Measurements from ENCODE around the gene HEXD. TPM values are rescaled to one million over a fixed set of nuclear protein-coding genes. Genes with fewer than 3 reads are reported as not detected.

HEXD gene
- total RNA-seq, 2 experiments from 2014 or later: 21.7 to 26.0 TPM

DNA sequence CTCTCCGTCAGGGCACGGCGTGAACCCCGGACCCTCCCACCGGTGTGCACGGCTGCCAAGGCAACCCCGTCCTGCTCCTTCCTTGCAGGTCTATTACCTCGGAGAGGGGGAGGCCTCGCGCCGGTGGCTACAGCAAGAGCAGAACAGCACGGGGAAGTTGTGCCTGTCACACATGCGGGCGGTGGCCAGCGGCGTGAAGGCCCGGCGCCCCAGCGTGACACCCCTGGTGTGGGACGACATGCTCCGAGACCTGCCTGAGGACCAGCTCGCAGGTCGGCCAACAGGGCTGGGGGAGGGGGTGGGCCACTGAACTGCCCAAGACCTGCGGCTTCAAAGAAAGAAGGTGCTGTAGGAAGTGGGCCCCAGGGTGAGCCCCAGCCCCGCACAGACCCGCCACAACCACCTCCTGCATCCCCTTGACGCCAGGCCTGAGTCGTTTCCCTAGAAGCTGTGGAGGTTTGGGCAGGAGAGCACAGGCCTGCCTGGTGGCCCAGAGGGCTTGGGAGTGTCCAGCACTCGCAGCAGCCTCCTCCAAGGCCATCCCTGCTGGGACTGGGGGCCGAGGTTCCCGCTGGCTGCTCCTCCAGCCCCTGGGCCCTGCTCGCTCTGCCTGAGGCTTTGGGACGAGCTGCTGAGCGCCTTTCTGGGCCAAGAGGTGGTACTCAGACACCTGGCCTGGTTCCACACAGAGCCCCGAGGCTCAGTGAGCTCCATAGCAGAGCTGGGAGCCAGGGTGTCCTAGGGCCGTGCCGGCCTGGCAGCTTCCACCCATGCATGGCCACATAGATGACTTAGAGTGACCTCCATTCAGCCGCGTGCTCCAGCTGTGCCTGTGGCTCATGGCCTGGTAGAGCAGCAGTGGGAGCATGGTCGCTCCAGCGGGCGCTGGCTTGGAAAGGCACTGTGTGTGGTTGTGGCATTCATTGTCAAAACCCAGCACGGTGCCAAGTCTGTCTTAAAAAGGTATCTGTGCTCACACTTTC, 17.7 kb downstream of the HEXD start:
- intact Hi-C loops (cut with micrococcal nuclease): no loop called here
- POLR2A ChIA-PET: no interaction called here
- no peak for DNase-seq
- H3K27me3 Mint-ChIP-seq: no peaks in the 10 kb centered on the region
- H3K27ac Mint-ChIP-seq: no peak overlapping the region
- H3K9me3 Mint-ChIP-seq: no peaks in the 10 kb centered on the region
- H3K4me1 Mint-ChIP-seq (ENCODE audit: low read depth): peaks cover 10% of the 10 kb centered on the region
- H3K4me3 Mint-ChIP-seq: no peak overlapping the region
- CTCF ChIA-PET: no interaction called here
- H3K36me3 Mint-ChIP-seq: peaks cover 7% of the 10 kb centered on the region

DNA sequence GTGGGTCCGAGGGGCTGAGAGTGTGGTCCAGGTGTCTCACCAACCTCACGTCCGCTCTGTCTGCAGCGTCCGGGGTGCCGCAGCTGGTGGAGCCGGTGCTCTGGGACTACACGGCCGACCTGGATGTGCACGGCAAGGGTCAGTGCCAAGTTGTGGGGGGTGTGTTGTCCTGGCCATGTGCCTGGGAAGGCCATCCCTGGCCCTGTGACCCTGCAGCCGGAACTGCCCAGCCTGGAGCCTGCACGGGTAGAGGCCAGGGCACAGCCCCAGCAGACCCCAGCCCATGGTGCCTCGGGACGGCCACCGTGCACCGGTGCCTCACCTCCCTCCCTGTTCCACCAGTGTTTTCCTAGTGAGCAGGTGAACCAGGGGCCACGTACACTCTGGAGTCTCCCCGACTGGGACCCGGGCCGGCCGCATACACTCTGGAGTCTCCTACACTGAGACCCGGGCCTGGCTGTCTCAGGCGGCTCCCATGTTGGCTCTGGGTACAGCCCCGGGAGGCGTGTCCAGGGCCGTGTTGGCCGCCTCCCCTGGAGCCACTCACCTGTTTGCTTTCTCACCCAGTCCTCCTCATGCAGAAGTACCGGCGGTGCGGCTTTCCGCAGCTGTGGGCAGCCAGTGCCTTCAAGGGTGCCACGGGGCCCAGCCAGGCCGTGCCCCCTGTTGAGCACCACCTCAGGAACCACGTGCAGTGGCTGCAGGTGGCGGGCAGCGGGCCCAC, 18.6 kb downstream of the HEXD start:
- no peaks in the 10 kb centered on the region for H3K27me3 Mint-ChIP-seq
- no peak overlapping the region for H3K27ac Mint-ChIP-seq
- intact Hi-C loops (cut with micrococcal nuclease): no loop called here
- no peak overlapping the region for H3K4me3 Mint-ChIP-seq
- peaks cover 10% of the 10 kb centered on the region for H3K4me1 Mint-ChIP-seq (ENCODE audit: low read depth)
- ChIA-PET POLR2A (interaction anchor here (2.5 kb wide), 1 partner anchor 12 kb away, joined by 13 read pairs; no protein-coding TSS in a partner anchor), CTCF (interaction anchor here (1.0 kb wide), 1 partner anchor 12 kb away, joined by 3 read pairs; no protein-coding TSS in a partner anchor)
- H3K36me3 Mint-ChIP-seq: peaks cover 7% of the 10 kb centered on the region
- no peak for DNase-seq
- no peaks in the 10 kb centered on the region for H3K9me3 Mint-ChIP-seq

- no peaks in the 10 kb centered on the region for H3K27me3 Mint-ChIP-seq
- intact Hi-C loops (cut with micrococcal nuclease): no loop called here
- H3K4me3 Mint-ChIP-seq: no peak overlapping the region
- H3K27ac Mint-ChIP-seq: no peak overlapping the region
- CTCF ChIA-PET: interaction anchor here (1.0 kb wide), 1 partner anchor 13 kb away, joined by 3 read pairs; no protein-coding TSS in a partner anchor
- H3K9me3 Mint-ChIP-seq: no peaks in the 10 kb centered on the region
- H3K4me1 Mint-ChIP-seq (ENCODE audit: low read depth): peaks cover 10% of the 10 kb centered on the region
- peaks cover 7% of the 10 kb centered on the region for H3K36me3 Mint-ChIP-seq
- POLR2A ChIA-PET: interaction anchor here (2.5 kb wide), 1 partner anchor 12 kb away, joined by 13 read pairs; no protein-coding TSS in a partner anchor
- DNase-seq: no peak
Observed at GRCh38 chr17:82437325-82437668, 19.1 kb downstream of the HEXD start.

DNA sequence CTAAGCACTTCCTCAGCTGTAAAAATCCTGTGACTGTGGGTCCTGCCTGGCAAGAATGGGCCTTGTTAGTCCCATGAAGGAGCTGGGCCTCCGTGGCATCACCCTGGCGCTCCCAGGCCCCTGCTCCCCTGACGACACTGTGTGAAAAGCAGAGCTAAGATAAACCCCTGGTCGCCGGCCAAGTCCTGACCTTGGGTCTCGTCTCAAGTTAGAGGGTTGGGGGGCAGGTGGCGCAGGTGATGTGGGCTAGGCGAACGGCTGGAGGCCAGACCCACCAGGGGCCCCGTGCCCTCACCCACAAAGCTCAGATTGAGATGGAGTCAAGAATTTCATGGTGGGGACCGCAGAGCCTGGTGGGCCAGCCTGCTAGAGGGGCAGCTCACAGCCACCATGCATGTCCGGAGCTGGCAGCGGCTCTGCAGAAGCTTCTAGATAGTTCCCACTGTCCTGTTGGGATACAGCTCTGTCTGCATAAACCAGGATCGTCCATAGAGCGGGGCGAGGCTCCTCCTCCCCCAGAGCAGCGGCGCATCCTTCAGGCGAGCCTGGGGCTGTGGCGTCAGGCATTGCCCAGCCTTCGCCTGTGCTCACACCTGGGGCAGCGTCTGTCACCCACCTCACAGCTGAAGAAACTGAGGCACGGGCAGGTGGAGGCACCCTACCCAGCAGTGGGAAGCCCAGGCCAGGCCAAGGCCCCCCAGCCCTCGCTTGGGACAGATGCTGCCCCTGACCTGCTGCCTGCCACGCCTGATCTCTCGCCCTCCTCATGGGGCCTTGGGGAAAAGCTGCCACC, 20.4 kb downstream of the HEXD start:
- peaks cover 10% of the 10 kb centered on the region for H3K4me1 Mint-ChIP-seq (ENCODE audit: low read depth)
- CTCF ChIA-PET: interaction anchor here (0.6 to 1.0 kb wide), 3 partner anchors 14 to 425 kb away, joined by 3 to 4 read pairs (median 3); no protein-coding TSS in a partner anchor
- H3K9me3 Mint-ChIP-seq: no peaks in the 10 kb centered on the region
- POLR2A ChIA-PET: interaction anchor here (2.5 kb wide), 1 partner anchor 10 kb away, joined by 13 read pairs; no protein-coding TSS in a partner anchor
- no peak for DNase-seq
- no peak overlapping the region for H3K27ac Mint-ChIP-seq
- intact Hi-C loops (cut with micrococcal nuclease): no loop called here
- no peak overlapping the region for H3K4me3 Mint-ChIP-seq
- no peaks in the 10 kb centered on the region for H3K27me3 Mint-ChIP-seq
- H3K36me3 Mint-ChIP-seq: peaks cover 15% of the 10 kb centered on the region

DNA sequence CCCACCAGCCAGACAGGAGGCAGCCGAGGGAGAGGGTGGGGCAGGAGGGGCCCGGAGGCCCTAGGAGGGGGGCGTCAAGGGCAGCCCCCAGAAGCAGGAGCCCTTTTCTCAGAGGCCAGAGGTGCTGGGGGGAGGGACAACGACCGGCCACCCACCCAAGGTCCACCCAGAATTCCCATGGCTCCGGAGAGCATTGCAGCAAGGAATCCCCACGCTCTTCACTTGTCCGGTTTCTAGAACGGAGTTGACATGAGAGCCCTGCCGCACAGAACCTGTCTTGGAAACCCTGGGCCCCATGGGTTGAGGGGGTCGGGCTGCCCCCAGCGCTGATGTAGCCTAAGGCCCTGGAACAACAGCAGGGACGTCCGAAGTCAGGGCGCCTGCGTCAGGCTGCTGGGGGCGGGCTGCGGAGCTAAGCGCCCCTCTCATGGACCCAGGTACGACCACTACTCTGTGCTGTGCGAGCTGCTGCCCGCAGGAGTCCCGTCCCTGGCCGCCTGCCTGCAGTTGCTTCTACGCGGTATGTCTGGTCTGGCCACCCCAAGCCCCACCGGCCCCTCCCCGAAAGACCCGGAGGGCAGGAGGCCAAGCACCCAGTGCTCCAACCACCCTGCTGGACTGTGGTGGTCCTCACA, 21.2 kb downstream of the HEXD start:
- POLR2A ChIA-PET: interaction anchor here (2.5 kb wide), 1 partner anchor 10 kb away, joined by 13 read pairs; no protein-coding TSS in a partner anchor
- no peak overlapping the region for H3K27ac Mint-ChIP-seq
- no peak for DNase-seq

GRCh38 chr17:82439829-82440365, 21.8 kb downstream of the HEXD start:
- no peaks in the 10 kb centered on the region for H3K27me3 Mint-ChIP-seq
- POLR2A ChIA-PET: no interaction called here
- H3K27ac Mint-ChIP-seq: no peak overlapping the region
- H3K36me3 Mint-ChIP-seq: peaks cover 18% of the 10 kb centered on the region
- CTCF ChIA-PET: no interaction called here
- no peaks in the 10 kb centered on the region for H3K9me3 Mint-ChIP-seq
- H3K4me1 Mint-ChIP-seq (ENCODE audit: low read depth): peaks cover 5% of the 10 kb centered on the region
- H3K4me3 Mint-ChIP-seq: no peak overlapping the region
- intact Hi-C loops (cut with micrococcal nuclease): no loop called here
- no peak for DNase-seq

More for the DNA sequence above, 21.2 kb downstream of the HEXD start:
- Mint-ChIP-seq H3K9me3 (no peaks in the 10 kb centered on the region), H3K27me3 (no peaks in the 10 kb centered on the region), H3K36me3 (peaks cover 16% of the 10 kb centered on the region), H3K4me1 (ENCODE audit: low read depth) (peaks cover 7% of the 10 kb centered on the region), H3K4me3 (no peak overlapping the region)
- CTCF ChIA-PET: interaction anchor here (1.0 kb wide), 1 partner anchor 115 kb away, joined by 4 read pairs; no protein-coding TSS in a partner anchor
- intact Hi-C loops (cut with micrococcal nuclease): no loop called here

DNA sequence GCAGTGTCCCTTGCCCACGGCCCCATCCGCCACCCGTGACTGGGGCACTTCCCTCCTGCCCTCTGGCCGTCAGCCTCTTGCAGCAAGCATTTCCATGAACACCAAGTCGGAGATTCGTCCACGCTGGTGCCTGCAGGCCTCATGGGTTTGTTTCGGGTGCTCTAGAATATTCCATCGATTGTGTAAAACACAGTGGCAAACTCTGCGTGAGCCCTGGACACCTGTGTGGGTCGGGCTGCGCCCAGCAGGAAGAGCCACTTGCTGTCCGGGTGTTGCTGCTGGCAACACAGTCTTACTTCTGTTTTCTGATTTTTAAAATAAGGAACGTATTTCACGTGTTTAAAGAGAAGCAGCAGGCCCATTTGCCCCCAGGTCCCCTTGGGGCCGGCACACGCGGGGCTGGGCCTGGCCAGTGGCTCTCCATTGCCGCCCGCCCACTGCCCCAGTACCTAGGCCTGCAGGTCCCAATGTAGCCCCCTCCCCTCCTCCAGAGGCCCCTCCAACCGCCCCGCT, 22.4 kb downstream of the HEXD start:
- CTCF ChIA-PET: no interaction called here
- Mint-ChIP-seq H3K27me3 (no peaks in the 10 kb centered on the region), H3K4me1 (ENCODE audit: low read depth) (peaks cover 5% of the 10 kb centered on the region), H3K27ac (peak overlapping the region; percentile 42), H3K36me3 (peaks cover 18% of the 10 kb centered on the region), H3K9me3 (no peaks in the 10 kb centered on the region), H3K4me3 (peak overlapping the region; percentile 9)
- no peak for DNase-seq
- POLR2A ChIA-PET: no interaction called here
- intact Hi-C loops (cut with micrococcal nuclease): no loop called here

GRCh38 chr17:82440991-82441627, 23.0 kb downstream of the HEXD start:
- Mint-ChIP-seq H3K27ac (peak overlapping the region; percentile 23), H3K36me3 (peaks cover 24% of the 10 kb centered on the region), H3K27me3 (no peaks in the 10 kb centered on the region), H3K9me3 (no peaks in the 10 kb centered on the region), H3K4me1 (ENCODE audit: low read depth) (peaks cover 9% of the 10 kb centered on the region), H3K4me3 (peak overlapping the region; percentile 8)
- POLR2A ChIA-PET: no interaction called here
- no peak for DNase-seq
- CTCF ChIA-PET: no interaction called here
- intact Hi-C loops (cut with micrococcal nuclease): no loop called here

DNA sequence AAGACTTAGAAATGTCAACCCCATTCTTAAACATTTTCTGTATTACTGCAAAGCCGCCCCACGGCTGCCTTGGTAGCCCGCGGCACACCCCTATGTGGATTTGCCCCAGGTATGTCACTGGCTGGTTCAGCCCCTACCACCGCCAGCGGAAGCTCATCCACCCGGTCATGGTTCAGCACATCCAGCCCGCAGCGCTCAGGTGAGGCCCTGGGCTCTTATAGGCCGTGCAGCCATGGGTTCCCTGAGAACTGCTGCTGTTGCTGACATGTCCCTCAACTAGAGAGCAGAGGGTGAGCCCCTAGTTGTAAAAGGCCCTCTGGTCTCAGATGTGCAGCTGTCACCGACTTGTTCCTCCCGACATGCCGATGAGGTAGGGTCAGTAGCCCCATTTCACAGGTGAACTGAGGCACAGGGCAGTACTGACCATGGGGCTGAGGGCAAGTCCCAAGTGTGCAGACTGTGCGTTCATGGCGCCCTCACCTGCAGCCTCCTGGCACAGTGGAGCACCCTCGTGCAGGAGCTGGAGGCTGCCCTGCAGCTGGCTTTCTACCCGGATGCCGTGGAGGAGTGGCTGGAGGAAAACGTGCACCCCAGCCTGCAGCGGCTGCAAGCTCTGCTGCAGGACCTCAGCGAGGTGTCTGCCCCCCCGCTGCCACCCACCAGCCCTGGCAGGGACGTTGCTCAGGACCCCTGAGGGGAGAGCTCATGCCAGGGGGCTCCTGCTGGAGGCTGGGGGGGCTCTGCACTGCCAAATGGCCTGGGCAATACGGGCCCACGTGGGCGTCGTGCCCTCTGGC, 23.7 kb downstream of the HEXD start:
- Mint-ChIP-seq H3K4me1 (ENCODE audit: low read depth) (peaks cover 17% of the 10 kb centered on the region), H3K9me3 (no peaks in the 10 kb centered on the region), H3K27ac (peak overlapping the region; percentile 49), H3K27me3 (no peaks in the 10 kb centered on the region), H3K4me3 (peak overlapping the region; percentile 8), H3K36me3 (peaks cover 31% of the 10 kb centered on the region)
- DNase-seq: no peak
- ChIA-PET POLR2A (interaction anchor here (0.6 kb wide), 1 partner anchor 14 kb away, joined by 4 read pairs; no protein-coding TSS in a partner anchor), CTCF (no interaction called here)
- intact Hi-C loops (cut with micrococcal nuclease): no loop called here

All from activated CD4-positive, alpha-beta memory T cell treated with anti-CD3 and anti-CD28 coated beads for 36 hours (primary cell).